Measurements from ENCODE around the gene EEF1AKMT3. TPM values are rescaled to one million over a fixed set of nuclear protein-coding genes. Genes with fewer than 3 reads are reported as not detected.
"Not testable (repeated sequence)": the region's sequence is repeated elsewhere in the genome, so short reads cannot be mapped to it uniquely, and the experiment has no call there.

EEF1AKMT3 gene
- total RNA-seq, 1 experiment from 2014 or later = 100 TPM

DNA sequence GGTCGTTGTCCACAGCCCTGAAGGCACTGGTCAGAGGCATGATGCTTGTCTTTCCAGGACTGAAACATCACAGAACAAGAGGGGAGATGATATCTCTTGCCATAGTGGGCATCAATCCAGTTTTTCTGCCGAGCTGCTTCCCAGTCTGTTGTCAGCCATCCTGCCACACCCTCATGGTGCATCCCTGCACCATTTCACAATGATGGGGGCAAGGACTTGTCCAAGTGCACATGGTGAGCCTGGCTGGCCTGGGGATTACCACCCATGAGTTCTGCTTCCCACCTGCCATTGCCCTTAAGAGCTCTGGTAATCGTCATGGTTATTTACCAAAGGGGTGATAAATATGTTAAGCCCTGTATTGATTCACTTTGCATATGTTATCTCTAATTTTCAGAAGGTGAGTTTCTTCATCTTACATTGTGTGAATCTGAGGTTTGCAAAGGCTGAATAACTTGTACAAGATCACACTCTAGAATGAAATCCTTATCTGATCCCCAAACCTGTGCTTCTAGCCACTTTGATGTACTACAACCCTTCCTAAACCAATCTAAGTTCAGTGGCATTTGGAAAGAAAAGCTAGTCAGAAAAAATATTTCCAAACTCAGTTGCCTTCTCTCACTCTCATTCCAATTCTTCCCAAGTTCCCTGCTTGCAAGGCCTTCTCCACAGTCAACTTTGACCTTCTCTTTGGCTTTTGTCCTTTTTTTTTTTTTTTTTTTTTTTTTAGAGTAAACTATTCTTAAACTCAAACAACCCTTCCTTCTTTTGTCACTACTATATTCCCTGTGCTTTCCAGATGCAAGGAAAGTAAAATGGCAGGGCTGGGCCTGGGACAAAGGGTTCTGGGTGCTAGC lies 43.8 kb downstream of the EEF1AKMT3 start:
- Histone ChIP-seq H3K9me3 (replicated peaks) (no peaks in the 10 kb centered on the region), H3K4me3 (no peak overlapping the region), H3K4me1 (no peaks in the 10 kb centered on the region; the same call in 1 of the 2 replicates), H3K27me3 (no peaks in the 10 kb centered on the region), H3K27ac (no peak overlapping the region), H3K36me3 (peaks cover 26% of the 10 kb centered on the region)
- peak; percentile 67 to 69 for DNase-seq

GRCh38 chr12:57816855-57817151 lies 44.4 kb downstream of the EEF1AKMT3 start:
- Histone ChIP-seq H3K4me3 (no peak overlapping the region), H3K4me1 (no peaks in the 10 kb centered on the region), H3K9me3 (replicated peaks) (no peaks in the 10 kb centered on the region), H3K36me3 (peaks cover 29% of the 10 kb centered on the region), H3K27ac (no peak overlapping the region), H3K27me3 (no peaks in the 10 kb centered on the region)
- peak in 1 of 2 experiments; percentile 63 for DNase-seq

- Histone ChIP-seq H3K27me3 (no peaks in the 10 kb centered on the region), H3K36me3 (peaks cover 34% of the 10 kb centered on the region), H3K4me1 (no peaks in the 10 kb centered on the region), H3K4me3 (no peak overlapping the region), H3K27ac (no peak overlapping the region), H3K9me3 (replicated peaks) (no peaks in the 10 kb centered on the region)
- DNase-seq = no peak
Measured at GRCh38 chr12:57817261-57817989, 45.0 kb downstream of the EEF1AKMT3 start.

GRCh38 chr12:57817990-57818331 lies 45.5 kb downstream of the EEF1AKMT3 start:
- DNase-seq = peak; percentile 57 to 67
- H3K27me3 ChIP-seq; H3K27ac ChIP-seq; H3K4me3 ChIP-seq; H3K4me1 ChIP-seq; H3K9me3 ChIP-seq (replicated peaks): not testable (repeated sequence)
- peaks cover 39% of the 10 kb centered on the region for H3K36me3 ChIP-seq

GRCh38 chr12:57820119-57820518 lies 47.7 kb downstream of the EEF1AKMT3 start:
- not testable (repeated sequence) for H3K4me1 ChIP-seq; H3K27ac ChIP-seq; H3K27me3 ChIP-seq; H3K4me3 ChIP-seq; H3K9me3 ChIP-seq (replicated peaks)
- DNase-seq = peak in 1 of 2 experiments; percentile 49
- H3K36me3 ChIP-seq = peaks cover 61% of the 10 kb centered on the region

DNA sequence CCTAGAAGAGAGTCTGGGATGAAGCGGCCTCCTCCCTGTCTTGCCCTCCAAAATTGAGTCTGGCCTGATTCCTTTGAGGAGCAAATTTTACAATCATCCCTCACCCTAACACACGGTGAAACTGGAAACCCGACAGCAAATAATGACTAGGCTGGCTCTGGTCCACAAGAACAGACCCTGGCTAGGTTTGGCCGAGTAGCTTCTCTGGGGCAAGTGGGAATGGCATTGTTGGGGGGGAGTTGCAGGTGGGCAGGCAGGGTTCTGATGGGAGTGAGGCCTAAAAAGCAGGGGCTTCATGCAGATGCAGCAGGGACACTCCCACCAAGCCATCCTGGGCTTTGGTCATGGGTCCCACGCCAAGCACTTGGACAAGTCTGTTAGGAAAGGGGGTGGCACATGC lies 48.6 kb downstream of the EEF1AKMT3 start:
- DNase-seq = peak in 1 of 2 experiments; percentile 67
- not testable (repeated sequence) for H3K4me1 ChIP-seq; H3K4me3 ChIP-seq; H3K27ac ChIP-seq; H3K27me3 ChIP-seq; H3K9me3 ChIP-seq (replicated peaks)
- H3K36me3 ChIP-seq = peaks cover 70% of the 10 kb centered on the region

DNA sequence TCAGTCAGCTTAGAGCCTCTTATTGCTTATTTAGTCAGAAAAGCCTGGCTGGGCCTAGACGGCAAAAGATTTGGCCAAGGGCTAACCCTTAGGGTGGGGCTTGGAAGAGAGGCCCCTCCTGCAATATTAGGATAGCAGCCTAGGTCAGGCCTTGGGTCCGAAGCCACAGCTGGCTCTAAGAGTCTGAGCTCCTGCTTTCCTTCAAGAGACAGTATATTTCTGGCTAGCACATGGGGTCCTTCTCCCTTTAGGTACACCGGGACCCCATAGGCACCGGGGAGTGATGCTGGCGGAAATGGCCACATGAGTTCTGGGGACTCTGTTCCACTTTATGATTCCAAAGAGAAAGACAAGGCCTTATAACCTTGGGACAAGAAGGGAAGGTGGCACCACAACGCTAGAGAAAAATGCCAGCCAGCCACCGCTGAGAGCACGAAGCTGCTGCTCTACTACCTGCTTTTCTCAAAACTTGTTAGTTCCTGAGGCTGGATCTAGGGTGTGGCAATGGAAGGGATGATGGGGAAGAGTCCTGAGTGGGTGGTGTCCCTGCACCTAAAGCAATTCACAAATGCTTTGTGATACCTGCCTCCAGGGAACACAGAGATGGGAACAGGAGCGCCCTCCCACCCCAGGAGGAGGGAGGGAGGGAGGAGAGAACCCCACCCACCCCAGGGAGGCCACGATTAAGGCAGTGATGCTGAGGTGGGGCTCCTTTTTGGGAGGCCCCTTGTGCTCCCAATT lies 49.2 kb downstream of the EEF1AKMT3 start:
- Histone ChIP-seq H3K27ac (no peak overlapping the region), H3K4me3 (no peak overlapping the region), H3K36me3 (peaks cover 76% of the 10 kb centered on the region), H3K9me3 (replicated peaks) (no peaks in the 10 kb centered on the region), H3K4me1 (no peaks in the 10 kb centered on the region), H3K27me3 (no peaks in the 10 kb centered on the region)
- peak; percentile 62 to 63 for DNase-seq

- no peaks in the 10 kb centered on the region for H3K27me3 ChIP-seq
- H3K9me3 ChIP-seq (replicated peaks) = no peaks in the 10 kb centered on the region
- peaks cover 85% of the 10 kb centered on the region for H3K36me3 ChIP-seq
- no peak overlapping the region for H3K4me3 ChIP-seq
- peak in 1 of 2 experiments; percentile 64 for DNase-seq
- H3K4me1 ChIP-seq = no peaks in the 10 kb centered on the region
- H3K27ac ChIP-seq = no peak overlapping the region
Measured at GRCh38 chr12:57822392-57823130, 50.1 kb downstream of the EEF1AKMT3 start.

DNA sequence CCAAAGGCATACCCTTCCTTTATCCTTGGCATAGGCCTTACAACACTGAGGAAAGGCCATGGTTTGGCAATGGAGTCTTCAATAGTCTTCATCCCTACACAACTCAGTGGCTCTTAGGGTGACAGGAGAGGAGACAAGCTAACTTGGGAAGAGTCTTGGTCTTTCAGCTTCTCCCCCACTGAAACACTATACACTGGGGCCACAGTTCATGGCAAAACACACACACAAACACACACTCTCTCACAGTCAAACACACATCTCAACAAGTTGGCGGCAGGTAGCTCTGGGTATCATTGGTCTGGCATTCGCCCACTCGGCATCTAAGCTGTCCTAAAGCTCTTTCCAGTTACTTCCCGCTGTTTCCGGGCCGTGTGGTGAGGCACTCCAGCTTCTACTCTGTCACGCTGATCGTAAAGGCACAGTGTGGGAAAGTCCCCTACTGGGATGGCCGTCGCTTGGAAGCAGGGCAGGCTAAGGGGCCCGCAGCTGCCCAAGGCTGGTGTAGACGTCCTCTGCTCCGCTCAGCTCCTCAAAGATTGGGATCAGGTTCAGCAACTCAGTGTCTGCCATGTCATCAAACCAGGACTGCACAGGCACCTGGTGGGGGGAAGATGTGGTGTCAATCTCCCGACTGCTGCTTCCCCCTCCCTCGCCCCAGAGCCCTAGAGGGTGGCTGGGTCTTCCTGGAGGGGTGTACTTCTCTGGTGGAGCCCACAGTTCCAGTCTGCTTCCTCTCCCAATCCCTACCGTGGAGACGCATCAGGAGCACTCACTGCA lies 50.9 kb downstream of the EEF1AKMT3 start:
- Histone ChIP-seq H3K4me1 (no peaks in the 10 kb centered on the region), H3K27me3 (no peaks in the 10 kb centered on the region), H3K27ac (no peak overlapping the region), H3K36me3 (peaks cover 91% of the 10 kb centered on the region), H3K9me3 (replicated peaks) (no peaks in the 10 kb centered on the region), H3K4me3 (no peak overlapping the region)
- peak in 1 of 2 experiments; percentile 65 for DNase-seq

DNA sequence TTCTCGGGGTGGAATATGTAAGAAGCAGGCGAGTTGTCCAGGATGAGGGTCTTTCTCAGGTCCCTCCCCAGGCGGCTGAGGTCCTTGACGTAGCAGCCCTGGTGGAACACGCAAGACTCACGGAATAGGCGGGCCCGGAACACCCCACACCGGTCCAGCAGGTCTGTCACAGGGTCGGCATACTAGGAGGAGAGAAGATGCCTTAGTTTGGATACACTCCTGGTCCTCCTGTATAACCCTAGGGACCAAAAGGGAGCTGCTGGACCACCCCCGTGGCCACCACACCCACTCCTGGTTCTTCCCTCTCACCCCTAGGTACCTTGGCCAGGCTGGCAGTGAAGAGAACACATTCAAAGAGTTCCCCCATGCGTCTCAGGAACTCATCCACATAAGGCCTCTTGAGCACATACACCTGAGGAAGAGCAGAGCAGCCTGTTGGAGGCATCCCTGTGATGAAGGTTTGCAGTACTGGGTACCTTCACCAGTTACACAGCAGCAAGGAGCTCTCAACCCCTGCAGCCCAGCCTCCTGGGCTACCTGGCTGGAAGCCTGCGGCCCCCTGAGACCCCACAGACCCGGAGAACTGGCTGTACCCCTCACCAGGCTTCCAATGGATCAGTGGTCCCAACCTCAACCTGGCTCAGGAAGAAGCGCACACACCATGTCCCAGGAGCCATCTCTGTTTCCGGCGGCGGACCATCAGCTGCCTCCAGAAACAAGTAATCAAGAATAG lies 51.7 kb downstream of the EEF1AKMT3 start:
- Histone ChIP-seq H3K27ac (no peak overlapping the region), H3K4me3 (no peak overlapping the region), H3K27me3 (no peaks in the 10 kb centered on the region), H3K36me3 (peaks cover 91% of the 10 kb centered on the region), H3K4me1 (no peaks in the 10 kb centered on the region), H3K9me3 (replicated peaks) (no peaks in the 10 kb centered on the region)
- DNase-seq = peak in 1 of 2 experiments; percentile 65

DNA sequence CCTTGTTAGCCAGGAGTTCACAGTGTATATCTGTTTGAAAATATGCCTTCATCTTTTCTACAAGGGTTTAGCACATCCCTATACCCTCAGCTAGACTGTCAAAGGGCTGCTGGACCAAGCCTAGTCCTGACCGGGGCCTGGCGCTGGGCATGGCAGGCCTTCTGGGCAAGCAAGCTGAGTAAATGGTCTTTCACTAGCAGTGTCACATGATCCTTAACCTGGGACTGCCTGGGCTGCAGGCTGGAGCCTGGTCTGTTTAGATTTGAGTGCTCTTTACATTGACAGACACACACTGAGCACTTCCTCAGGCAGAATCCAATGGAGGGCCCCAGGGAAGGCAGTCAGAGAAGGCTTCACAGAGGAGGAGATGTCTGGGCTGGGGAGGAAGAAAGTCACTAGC lies 53.0 kb downstream of the EEF1AKMT3 start:
- no peak overlapping the region for H3K27ac ChIP-seq
- no peaks in the 10 kb centered on the region for H3K4me1 ChIP-seq
- no peak overlapping the region for H3K4me3 ChIP-seq
- H3K9me3 ChIP-seq (replicated peaks) = no peaks in the 10 kb centered on the region
- peaks cover 93% of the 10 kb centered on the region for H3K36me3 ChIP-seq
- DNase-seq = peak in 1 of 2 experiments; percentile 65
- H3K27me3 ChIP-seq = no peaks in the 10 kb centered on the region

DNA sequence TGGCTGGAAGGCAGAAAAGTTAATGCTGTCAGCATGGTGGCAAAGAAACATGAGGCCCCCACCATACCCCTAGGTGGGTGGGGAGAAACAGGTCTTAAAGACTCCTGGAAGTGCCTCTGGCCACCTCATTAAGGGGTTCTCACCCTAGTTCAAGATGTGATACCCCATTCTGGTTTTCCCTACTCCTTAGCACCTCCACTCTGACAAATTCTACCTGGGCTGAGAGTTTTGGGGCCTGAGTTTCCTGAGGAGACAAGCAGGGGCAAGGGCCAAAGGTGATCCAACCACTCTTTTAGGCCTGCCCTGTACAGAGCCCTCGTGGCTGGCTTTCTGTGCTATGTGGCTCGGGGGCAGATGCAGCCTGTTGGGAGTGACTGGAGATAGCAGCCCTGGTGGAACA lies 54.0 kb downstream of the EEF1AKMT3 start:
- Histone ChIP-seq H3K9me3 (replicated peaks) (no peaks in the 10 kb centered on the region), H3K4me1 (no peaks in the 10 kb centered on the region), H3K4me3 (no peak overlapping the region), H3K27me3 (no peaks in the 10 kb centered on the region), H3K27ac (no peak overlapping the region), H3K36me3 (peaks cover 90% of the 10 kb centered on the region)
- DNase-seq = peak in 1 of 2 experiments; percentile 61

GRCh38 chr12:57826966-57827365 lies 54.6 kb downstream of the EEF1AKMT3 start:
- Histone ChIP-seq H3K27me3 (no peaks in the 10 kb centered on the region), H3K36me3 (peaks cover 89% of the 10 kb centered on the region), H3K4me1 (no peaks in the 10 kb centered on the region), H3K27ac (no peak overlapping the region), H3K4me3 (no peak overlapping the region), H3K9me3 (replicated peaks) (no peaks in the 10 kb centered on the region)
- DNase-seq = peak in 1 of 2 experiments; percentile 67

All from SJCRH30 (cell line).